Astrocyte of the hippocampus (primary cell): ENCODE data around the gene RPSA.
"Not testable (repeated sequence)": the region's sequence is repeated elsewhere in the genome, so short reads cannot be mapped to it uniquely, and the experiment has no call there.

ENCODE experiments used
- DNase-seq: peaks from one replicate; pipeline ENCODE4 v3.0.0; 2011; ENCODE audit warnings: low read depth, low spot score

RPSA gene

GRCh38 chr3:39406368-39407258 lies at the start of gene RPSA:
TSS of gene RPSA (plus strand) at chr3:39406720. CDS start at chr3:39407654, 934 bp downstream.
- peak; percentile 97 for DNase-seq

- no peak for DNase-seq
Observed at GRCh38 chr3:39358333-39358732, 48.2 kb upstream of the RPSA start.

- no peak for DNase-seq
Observed at GRCh38 chr3:39361252-39361927, 45.1 kb upstream of the RPSA start.

GRCh38 chr3:39362192-39362591 lies 44.3 kb upstream of the RPSA start:
- no peak for DNase-seq

DNA sequence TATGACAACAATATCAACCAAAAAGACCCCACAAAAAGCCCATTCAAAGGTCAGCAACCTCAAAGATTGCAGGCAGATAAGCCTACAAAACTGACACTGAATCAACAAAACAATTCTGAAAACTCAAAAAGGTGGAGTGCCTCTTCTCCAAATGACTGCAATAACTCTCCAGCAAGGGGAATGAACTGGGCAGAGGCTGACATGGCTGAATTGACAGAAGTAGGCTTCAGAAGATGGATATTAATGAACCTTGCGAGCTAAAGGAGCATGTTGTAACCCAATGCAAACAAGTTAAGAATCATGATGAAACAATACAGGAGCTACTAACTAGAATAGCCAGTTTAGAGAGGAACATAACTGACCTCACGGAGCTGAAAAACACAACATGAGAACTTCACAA lies 43.7 kb upstream of the RPSA start:
- DNase-seq: no peak

- not testable (repeated sequence) for DNase-seq
Observed at GRCh38 chr3:39370450-39370849, 36.1 kb upstream of the RPSA start.

DNA sequence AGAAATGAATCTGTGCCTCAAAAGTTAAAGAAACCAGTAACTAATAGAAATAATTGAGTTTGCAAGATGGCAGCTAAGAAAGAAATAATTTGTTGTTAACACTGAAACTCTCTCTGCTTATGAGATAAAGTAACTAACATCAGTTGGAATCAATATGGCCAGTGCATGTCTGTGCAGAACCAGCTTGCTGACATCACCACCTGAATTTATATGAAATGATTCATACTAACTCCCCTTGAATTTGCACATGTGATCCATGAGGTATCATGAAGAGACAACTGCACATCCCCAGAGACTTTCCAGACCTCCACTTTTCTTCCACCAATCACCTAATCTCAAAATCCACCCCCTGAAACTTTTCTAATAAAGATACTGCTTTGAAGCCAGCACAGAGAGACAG lies 33.7 kb upstream of the RPSA start:
- no peak for DNase-seq

GRCh38 chr3:39376959-39377634 lies 29.4 kb upstream of the RPSA start:
- DNase-seq: no peak

GRCh38 chr3:39378088-39378487 lies 28.4 kb upstream of the RPSA start:
- peak; percentile 38 for DNase-seq

DNA sequence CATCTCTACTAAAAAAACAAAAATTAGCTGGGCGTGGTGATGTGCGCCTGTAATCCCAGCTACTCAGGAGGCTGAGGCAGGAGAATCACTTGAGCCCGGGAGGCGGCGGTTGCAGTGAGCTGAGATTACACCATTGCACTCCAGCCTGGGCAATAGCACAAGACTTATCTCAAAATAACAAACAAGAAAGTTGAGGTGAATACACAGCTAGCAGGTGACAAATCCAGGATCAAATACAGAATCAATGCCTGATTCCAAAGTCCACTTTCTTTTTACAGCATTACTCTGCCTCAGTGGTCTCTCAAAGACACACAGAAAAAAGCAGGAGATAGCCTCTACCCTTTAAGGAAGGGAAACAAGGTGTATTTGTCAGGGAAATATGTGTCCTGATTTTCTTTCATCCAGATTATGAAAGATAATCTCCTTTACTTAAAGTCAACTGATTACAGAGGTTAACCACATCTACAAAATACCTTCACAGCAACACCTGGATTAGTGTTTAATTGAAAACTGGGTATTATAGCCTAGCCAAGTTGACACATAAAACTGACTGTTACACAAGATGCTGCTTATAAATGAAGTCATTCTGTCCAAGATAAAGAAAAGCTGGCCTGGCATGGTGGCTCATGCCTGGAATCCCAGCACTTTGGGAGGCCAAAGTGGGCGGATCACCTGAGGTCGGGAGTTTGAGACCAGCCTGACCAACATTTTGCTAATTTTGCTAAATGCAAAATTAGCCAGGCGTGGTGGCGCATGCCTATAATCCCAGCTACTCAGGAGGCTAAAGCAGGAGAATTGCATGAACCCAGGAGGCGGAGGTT lies 27.4 kb upstream of the RPSA start:
- DNase-seq: no peak

- no peak for DNase-seq
Observed at GRCh38 chr3:39379778-39380155, 26.8 kb upstream of the RPSA start.

GRCh38 chr3:39381432-39381831 lies 25.1 kb upstream of the RPSA start:
- no peak for DNase-seq

- peak; percentile 91 for DNase-seq
Observed at GRCh38 chr3:39383045-39383880, 23.3 kb upstream of the RPSA start, which contains the start of gene SLC25A38. TSS of gene SLC25A38 (plus strand) at chr3:39383370. CDS start at chr3:39383725, 355 bp downstream.

GRCh38 chr3:39383881-39384664 lies 22.4 kb upstream of the RPSA start:
- DNase-seq: peak; percentile 98

GRCh38 chr3:39384665-39385000 lies 21.9 kb upstream of the RPSA start:
- DNase-seq: no peak

DNA sequence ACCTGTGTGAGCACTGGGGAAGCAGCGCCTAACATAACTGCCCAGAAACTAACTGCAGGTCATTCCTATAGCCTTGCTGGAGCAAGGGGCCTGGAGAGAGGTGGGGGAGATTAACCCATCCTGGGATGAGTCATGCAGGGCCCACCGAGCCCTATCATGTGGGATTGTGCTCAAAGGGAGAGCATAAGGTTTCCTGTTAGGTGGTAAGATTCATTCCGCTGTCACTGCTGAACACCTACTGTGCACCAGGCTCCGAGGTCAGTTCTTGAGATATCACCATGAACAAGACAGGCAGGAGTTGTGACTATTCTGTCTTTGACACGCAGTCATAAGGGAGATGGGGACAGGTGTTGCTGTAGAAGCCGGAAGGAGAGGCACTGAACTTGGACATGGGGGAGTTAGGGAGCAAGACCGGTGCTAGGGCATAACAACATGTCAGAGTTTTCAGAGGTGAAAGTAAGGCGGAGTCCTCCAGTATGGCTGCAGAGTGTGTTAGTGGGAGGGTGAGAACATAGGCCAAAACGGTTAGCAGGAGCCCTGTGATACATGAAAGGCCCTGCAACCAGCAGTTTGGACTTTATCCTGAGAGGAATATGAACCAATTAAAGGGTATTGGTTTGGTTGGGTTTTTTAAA lies 20.9 kb upstream of the RPSA start:
- DNase-seq: no peak

DNA sequence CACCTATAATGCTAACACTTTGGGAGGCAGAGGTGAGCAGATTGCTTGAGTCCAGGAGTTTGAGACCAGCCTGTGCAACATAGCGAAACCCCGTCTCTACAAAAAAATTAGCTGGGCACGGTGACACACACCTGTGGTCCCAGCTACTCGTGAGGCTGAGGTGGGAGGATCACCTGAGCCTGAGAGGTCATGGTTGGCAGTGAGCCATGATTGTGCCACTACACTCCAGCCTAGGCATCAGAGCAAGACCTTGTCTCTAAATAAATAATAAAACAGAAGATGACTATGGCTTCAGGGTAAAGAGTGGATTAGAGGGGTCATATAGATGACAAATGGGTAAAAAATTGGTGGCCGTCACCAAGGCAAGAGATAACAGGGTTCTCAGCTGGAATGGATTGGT lies 20.2 kb upstream of the RPSA start:
- DNase-seq: no peak

- DNase-seq: no peak
Observed at GRCh38 chr3:39387411-39387975, 19.0 kb upstream of the RPSA start.

GRCh38 chr3:39388153-39388552 lies 18.4 kb upstream of the RPSA start:
- no peak for DNase-seq
